Lower leg skin (tissue), 4 donors: ENCODE data around the gene SLC8A1. TPM values are rescaled to one million over a fixed set of nuclear protein-coding genes. Genes with fewer than 3 reads are reported as not detected.

Source experiments
- DNase-seq, 2 donors: peaks; one replicate each; pipeline ENCODE4 v3.0.0-alpha.2; 2019; ENCODE audit warnings: low spot score in 2 of 2
- H3K4me3 ChIP-seq: fragments of 200-600 bp; sonication (generic); 2 replicates; pipeline ENCODE4 v1.5.1; 2017; ENCODE audit warnings: mild to moderate bottlenecking, low read depth; ENCODE audit not compliant: poor library complexity, severe bottlenecking
- CTCF ChIP-seq, 3 donors: fragments of 450-650 bp; IDR thresholded peaks; one replicate each; pipeline ENCODE4 v1.5.1; 2016; ENCODE audit warnings: antibody characterized with exemption in 3 of 3, mild to moderate bottlenecking in 3 of 3, moderate library complexity in 2 of 3
- POLR2A ChIP-seq, 2 donors: fragments of 450-650 bp; IDR thresholded peaks; one replicate each; pipeline ENCODE4 v1.6.1; 2016 to 2017; ENCODE audit warnings: antibody characterized with exemption in 2 of 2, mild to moderate bottlenecking in 1 of 2, moderate library complexity in 1 of 2
- WGBS, 2 donors: methylation state at CpG; one replicate each; pipeline ENCODE4 v1.1.5; 2018; 5-methylcytosine and 5-hydroxymethylcytosine counted together
- intact Hi-C: fragments of 100-400 bp; cut with DNase I; formaldehyde crosslinking; loops from one replicate; pipeline ENCODE4 v1.15.0; 2023; ENCODE audit warnings: low total_unique reads
- total RNA-seq, 4 donors: library from RNA; depleted of rRNA; stranded (reverse); fragments of >200 nt; gene quantifications; one replicate each; pipeline ENCODE4 v1.1.0, GENCODE V29; 2016

The SLC8A1 gene
- total RNA-seq, 4 donors from 2014 or later: 7.5 to 21.2 (median 13.0) TPM

GRCh38 chr2:40352041-40352702, 99.7 kb downstream of the SLC8A1 start:
- intact Hi-C loops: no loop called here
- no peak for DNase-seq
- 72 to 74% methylated on average over 4 of the region's 4 CpGs for WGBS, 2 donors

GRCh38 chr2:40348665-40349064, 103.2 kb downstream of the SLC8A1 start:
- H3K4me3 ChIP-seq: no peak overlapping the region
- intact Hi-C loops: no loop called here
- no peak for DNase-seq
- TF ChIP-seq CTCF (IDR thresholded peaks at IDR 0.05) (no peak), POLR2A (IDR thresholded peaks at IDR 0.05) (no peak)
- 69 to 84% methylated on average over 5 of the region's 5 CpGs for WGBS, 2 donors

More at GRCh38 chr2:40352041-40352702, 99.7 kb downstream of the SLC8A1 start:
- no peak overlapping the region for H3K4me3 ChIP-seq
- TF ChIP-seq CTCF (IDR thresholded peaks at IDR 0.05): no peak
- no peak for TF ChIP-seq POLR2A (IDR thresholded peaks at IDR 0.05)

- no peak for DNase-seq
- WGBS, 2 donors: 84% methylated on average over 5 of the region's 5 CpGs
- H3K4me3 ChIP-seq: no peak overlapping the region
- TF ChIP-seq CTCF (IDR thresholded peaks at IDR 0.05): no peak
- no peak for TF ChIP-seq POLR2A (IDR thresholded peaks at IDR 0.05)
- intact Hi-C loops: no loop called here
These were observed 103.9 kb downstream of the SLC8A1 start for GRCh38 chr2:40348038-40348437.

- TF ChIP-seq POLR2A (IDR thresholded peaks at IDR 0.05): no peak
- TF ChIP-seq CTCF (IDR thresholded peaks at IDR 0.05): no peak
- no peak for DNase-seq
- WGBS, 2 donors: 67 to 90% methylated on average over 3 of the region's 3 CpGs
- H3K4me3 ChIP-seq: no peak overlapping the region
- intact Hi-C loops: no loop called here
These were observed 105.1 kb downstream of the SLC8A1 start for GRCh38 chr2:40346535-40347354.

GRCh38 chr2:40344364-40344763, 107.5 kb downstream of the SLC8A1 start:
- no peak for TF ChIP-seq POLR2A (IDR thresholded peaks at IDR 0.05)
- TF ChIP-seq CTCF (IDR thresholded peaks at IDR 0.05): no peak
- 93 to 97% methylated on average over 1 of the region's 1 CpG for WGBS, 2 donors
- H3K4me3 ChIP-seq: no peak overlapping the region
- DNase-seq: no peak
- intact Hi-C loops: no loop called here
